PFSK-1 (cell line): Measurements from ENCODE around the gene PRR15L. TPM values are rescaled to one million over a fixed set of nuclear protein-coding genes. Genes with fewer than 3 reads are reported as not detected.

Source experiments
- FOXP2 ChIP-seq: optimal IDR thresholded peaks from 2 replicates; pipeline ENCODE3; 2011; ENCODE audit warnings: borderline replicate concordance, control low read depth, inconsistent platforms; ENCODE audit not compliant: insufficient read depth; ENCODE audit errors: extremely low read length, extremely low read depth
- POLR2AphosphoS5 ChIP-seq: IDR thresholded peaks from 2 replicates; pipeline ENCODE4 v1.6.1; 2012; ENCODE audit warnings: low read depth, mild to moderate bottlenecking, control low read depth, low read length, moderate library complexity
- SIN3A ChIP-seq: IDR thresholded peaks from 2 replicates; pipeline ENCODE4 v1.6.1; 2012; ENCODE audit warnings: mild to moderate bottlenecking, low read length, moderate library complexity, borderline replicate concordance; ENCODE audit not compliant: insufficient read depth
- TAF1 ChIP-seq: IDR thresholded peaks from 2 replicates; pipeline ENCODE4 v1.6.1; 2012; ENCODE audit warnings: low read length, control low read depth, borderline replicate concordance; ENCODE audit not compliant: insufficient read depth
- polyA plus RNA-seq: library from polyadenylated mRNA; unstranded; fragments of >200 nt; gene quantifications from one replicate; pipeline ENCODE4 v1.2.1, GENCODE V29; 2012; ENCODE audit warnings: low read depth, missing spikeins; ENCODE audit not compliant: insufficient read length
- TF ChIP-seq, protein P1 (sequence below), 2 experiments: IDR thresholded peaks; 2 replicates each; pipeline versions ENCODE4 v1.6.1 to v1.8.0; 2011 to 2012; ENCODE audit warnings: low read depth in 2 of 2, low read length in 2 of 2, control low read depth in 1 of 2, inconsistent platforms in 1 of 2, mild to moderate bottlenecking in 1 of 2, moderate library complexity in 1 of 2; ENCODE audit not compliant: insufficient read depth in 1 of 2

PRR15L gene, protein sequence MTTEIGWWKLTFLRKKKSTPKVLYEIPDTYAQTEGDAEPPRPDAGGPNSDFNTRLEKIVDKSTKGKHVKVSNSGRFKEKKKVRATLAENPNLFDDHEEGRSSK
- not detected for polyA plus RNA-seq

DNA sequence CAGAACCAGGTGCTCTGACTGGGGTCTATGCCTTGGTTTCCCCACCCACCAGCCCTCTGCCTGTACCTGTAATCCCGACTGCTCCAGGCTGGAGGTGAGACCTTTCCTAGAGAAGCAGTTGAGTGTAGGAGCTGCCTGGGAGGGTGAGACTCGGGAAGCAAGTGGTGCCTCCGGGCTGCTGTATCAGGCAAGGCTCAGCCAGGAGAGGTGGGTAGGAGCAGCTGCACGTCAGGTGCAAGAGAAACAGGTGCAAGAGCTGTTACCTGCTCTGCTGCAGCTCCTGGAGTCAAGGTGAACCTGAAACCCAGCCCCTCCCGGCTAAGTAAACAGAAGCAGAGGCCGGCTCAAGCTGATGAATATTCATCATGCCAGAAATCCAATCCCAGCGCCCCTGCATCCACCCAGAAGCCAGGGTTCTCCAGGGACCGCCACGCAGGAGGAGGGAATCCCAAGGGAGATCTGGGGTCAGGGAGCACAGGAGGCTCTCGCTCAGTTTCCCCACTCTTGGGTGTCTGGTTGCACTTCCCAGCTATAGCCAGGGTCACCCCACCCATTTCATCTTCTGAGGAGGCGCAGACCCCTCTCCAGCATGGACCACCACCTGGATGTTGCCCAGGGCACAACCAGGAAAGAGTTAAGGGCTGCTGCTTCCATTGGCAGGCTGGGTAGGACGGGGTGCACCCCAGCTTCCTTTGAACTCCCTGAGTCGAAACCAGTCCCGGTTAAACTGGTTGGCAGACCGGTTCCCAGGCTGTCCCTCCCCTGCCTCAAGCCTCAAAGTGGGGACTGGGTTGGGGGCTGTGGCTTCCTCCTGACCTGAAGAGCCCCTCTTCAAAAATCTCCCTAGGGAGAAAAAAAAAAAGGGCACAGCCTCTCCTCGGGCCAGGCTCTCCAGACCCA lies at the start of gene PRR15L:
PRR15L (minus strand) TSS at position 293 of the 900 bp plus-strand sequence. CDS start 4,649 bp downstream, outside the sequence.
- TF ChIP-seq SIN3A: no peak

DNA sequence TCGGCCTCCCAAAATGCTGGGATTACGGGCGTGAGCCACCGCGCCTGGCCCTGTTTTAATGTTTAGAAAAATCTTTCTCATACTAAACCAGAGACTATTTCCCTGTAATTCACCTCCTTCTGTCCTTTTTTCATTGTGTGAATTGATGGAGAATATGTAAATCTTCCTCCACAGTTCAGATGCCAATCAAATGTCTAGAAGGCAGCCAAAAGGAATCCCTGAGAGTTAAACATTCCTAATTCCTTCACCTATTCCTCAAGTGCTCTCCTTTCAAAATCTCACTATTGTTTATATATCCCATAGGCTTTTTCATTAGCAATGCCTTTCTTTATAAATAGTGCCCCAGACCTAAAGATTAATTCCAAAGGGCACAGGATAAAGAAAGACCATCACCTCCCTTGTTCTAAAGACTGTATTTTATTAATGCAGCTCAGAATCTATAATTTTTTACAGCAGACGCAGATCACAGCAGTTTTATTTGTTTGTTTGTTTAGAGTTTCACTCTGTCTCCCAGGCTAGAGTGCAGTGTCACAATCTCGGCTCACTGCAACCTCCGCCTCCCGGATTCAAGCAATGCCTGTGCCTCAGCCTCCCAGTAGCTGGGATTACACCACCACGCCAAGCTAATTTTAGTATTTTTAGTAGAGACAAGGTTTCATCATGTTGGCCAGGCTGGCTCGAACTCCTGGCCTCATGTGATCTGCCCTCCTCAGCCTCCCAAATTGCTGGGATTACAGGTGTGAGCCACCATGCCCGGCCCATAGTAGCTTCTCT lies 49.4 kb upstream of the PRR15L start:
- TF ChIP-seq POLR2AphosphoS5 (no peak), TAF1 (no peak), FOXP2 (no peak), SIN3A (no peak)
- TF ChIP-seq, protein P1, sequence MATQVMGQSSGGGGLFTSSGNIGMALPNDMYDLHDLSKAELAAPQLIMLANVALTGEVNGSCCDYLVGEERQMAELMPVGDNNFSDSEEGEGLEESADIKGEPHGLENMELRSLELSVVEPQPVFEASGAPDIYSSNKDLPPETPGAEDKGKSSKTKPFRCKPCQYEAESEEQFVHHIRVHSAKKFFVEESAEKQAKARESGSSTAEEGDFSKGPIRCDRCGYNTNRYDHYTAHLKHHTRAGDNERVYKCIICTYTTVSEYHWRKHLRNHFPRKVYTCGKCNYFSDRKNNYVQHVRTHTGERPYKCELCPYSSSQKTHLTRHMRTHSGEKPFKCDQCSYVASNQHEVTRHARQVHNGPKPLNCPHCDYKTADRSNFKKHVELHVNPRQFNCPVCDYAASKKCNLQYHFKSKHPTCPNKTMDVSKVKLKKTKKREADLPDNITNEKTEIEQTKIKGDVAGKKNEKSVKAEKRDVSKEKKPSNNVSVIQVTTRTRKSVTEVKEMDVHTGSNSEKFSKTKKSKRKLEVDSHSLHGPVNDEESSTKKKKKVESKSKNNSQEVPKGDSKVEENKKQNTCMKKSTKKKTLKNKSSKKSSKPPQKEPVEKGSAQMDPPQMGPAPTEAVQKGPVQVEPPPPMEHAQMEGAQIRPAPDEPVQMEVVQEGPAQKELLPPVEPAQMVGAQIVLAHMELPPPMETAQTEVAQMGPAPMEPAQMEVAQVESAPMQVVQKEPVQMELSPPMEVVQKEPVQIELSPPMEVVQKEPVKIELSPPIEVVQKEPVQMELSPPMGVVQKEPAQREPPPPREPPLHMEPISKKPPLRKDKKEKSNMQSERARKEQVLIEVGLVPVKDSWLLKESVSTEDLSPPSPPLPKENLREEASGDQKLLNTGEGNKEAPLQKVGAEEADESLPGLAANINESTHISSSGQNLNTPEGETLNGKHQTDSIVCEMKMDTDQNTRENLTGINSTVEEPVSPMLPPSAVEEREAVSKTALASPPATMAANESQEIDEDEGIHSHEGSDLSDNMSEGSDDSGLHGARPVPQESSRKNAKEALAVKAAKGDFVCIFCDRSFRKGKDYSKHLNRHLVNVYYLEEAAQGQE (IDR thresholded peaks at IDR 0.05; ENCODE audit: insufficient read depth in 1 of 2, low read depth in 2 of 2, low read length in 2 of 2): no peak

DNA sequence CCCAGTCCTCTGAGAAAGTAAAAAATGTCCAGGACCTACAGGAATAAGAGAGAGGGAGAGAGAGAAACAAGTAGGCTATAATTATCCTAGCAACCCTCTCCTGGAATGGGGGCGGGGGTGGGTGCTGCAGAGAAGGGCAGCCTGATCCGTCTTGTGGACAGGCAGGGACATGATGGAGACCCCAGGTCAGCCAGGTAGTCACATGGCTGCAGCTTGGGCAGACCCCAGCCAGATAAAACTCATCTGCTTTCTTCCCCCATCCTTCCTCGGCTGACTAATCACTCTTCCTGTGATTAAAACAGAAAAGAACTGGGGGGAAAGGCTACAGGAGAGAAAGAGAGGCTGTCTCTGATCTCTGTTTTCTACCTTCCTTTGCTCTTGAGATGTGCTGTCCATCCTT lies 47.3 kb upstream of the PRR15L start:
- TF ChIP-seq FOXP2: no peak
- no peak for TF ChIP-seq SIN3A
- TF ChIP-seq POLR2AphosphoS5: no peak
- TF ChIP-seq TAF1: no peak
- TF ChIP-seq, protein P1 (IDR thresholded peaks at IDR 0.05; ENCODE audit: insufficient read depth in 1 of 2, low read depth in 2 of 2, low read length in 2 of 2): no peak

DNA sequence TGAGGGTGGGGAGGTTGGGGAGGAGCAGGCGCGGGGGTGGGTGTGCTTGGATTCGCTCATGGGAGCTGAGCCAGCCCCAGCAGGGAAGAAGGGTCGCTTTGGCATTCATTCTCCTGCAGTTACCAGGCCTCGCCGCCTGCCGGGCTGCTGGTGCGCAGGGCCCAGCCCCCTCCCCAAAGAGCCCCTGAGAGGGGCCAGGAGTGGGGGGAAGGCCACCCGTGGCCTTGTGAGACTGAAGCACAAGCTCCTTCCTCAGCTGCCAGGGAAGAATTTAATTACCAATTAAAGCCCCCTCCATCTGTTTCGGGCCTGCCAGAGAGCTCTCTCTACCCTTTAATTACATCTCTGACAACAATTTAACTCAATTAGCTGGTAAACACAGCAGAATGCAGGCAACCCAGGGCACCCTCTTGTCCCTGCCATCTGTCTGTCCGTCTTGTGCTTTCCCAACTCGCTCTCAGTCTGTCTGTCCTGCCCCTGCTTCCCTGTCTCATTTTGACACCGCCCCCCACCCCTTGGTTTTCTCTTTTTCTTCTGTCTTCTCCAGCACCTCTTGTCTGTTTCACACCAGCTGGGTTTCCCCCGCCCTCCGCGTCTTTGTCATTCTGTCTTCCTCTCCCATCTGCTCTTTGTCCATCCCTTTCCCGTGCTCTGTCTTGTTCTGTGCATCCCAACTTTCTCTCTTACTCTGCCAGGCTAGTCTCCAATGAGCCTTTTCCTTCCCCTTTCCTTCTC lies 45.9 kb upstream of the PRR15L start:
- no peak for TF ChIP-seq POLR2AphosphoS5
- no peak for TF ChIP-seq SIN3A
- no peak for TF ChIP-seq TAF1
- TF ChIP-seq, protein P1 (IDR thresholded peaks at IDR 0.05; ENCODE audit: insufficient read depth in 1 of 2, low read depth in 2 of 2, low read length in 2 of 2): no peak
- no peak for TF ChIP-seq FOXP2

DNA sequence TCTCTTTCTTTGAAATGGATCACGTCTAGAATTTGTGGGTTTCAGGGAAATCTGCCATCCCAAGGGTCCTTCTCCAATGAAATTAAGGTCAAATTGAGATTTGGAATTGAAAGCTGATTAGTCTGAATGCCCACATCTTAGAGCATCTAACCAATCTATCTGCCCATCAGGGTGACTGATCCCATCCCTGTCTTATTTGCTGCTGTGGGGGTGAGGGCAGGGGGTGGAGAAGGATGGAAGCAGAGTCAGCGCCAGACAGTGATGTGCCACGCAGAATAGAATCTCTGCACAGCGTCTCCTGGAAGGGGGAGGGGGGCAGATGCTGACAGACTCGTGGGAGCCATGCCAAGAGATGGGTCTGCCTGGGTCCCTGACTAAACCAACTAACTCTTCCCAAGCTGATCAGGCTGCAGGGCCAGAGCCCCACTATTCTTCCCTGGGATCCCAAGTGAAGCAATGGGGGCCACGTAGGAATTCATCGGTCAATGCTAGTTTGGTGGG lies 45.3 kb upstream of the PRR15L start:
- TF ChIP-seq FOXP2: no peak
- TF ChIP-seq POLR2AphosphoS5: no peak
- TF ChIP-seq TAF1: no peak
- TF ChIP-seq SIN3A: no peak
- TF ChIP-seq, protein P1 (IDR thresholded peaks at IDR 0.05; ENCODE audit: insufficient read depth in 1 of 2, low read depth in 2 of 2, low read length in 2 of 2): no peak
